Embryonic facial prominence (tissue), 1 donor: ENCODE data around the gene IRS2.

ENCODE experiments used
- DNase-seq: peaks from one replicate; pipeline ENCODE4 v3.0.0-alpha.2; 2016; ENCODE audit errors: extremely low spot score

Gene IRS2

DNA sequence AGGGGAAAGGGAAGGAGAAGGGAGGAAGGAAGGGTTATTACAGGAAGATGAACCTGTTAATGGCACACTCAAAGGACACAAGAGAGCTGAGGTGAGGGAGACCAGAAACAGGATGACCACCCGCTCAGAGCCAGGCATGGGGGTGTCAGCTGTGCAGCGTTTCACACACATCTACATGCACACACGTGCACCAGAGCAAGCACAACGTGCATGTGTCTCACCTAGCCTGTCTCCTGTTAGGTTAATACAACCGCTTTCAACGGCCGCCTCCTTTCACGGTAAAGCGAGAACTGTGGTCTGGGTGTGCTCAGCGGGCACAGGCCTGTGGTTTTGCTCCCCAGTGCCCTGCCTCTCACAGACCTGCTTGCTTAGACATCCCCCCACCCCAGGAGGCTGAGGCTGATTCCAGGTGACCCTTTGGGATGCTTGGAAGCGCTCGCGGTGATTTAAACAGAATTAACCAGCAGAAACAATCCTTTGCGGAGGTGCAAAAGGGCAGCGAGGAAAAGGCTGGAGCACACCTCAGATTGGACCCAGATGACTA is 27.4 kb downstream of the IRS2 start:
- no peak for DNase-seq

DNA sequence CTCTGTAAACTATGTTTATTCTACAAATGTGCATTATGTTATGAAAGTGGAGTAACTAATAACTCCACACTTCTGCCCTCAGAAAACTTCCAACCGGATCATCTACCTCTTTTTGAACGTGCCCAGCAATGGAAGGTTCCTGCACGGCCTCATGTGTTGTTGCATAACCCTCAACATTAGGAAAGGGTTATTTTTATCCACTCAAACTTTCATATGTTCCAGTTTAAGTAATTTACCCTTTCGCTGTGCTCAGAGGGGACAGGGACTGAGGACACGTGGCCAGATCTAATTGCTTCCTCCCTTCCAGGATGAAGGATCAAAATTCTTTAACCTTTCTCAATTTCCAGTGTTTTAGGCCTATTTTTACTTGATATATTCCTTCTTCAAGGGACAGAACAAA is 29.6 kb downstream of the IRS2 start:
- no peak for DNase-seq

DNA sequence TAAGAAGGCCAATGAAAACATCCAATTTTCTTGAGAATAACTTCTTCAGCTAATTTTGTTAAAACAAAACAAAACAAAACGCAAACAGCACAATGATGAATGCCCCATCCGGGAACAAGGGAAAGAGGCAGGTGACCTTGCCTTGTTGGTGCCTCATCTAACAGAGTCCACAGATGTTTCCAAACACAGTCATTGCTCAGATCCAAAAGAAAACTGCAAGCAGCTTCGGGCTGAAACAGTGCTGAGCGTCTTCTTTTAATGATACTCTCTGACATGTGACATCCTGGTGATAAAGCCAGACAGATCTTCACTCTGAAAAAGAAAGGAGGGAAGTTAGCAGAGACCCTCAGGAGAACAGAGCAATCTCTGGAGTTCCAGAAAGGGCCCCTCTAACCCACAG is 30.4 kb downstream of the IRS2 start:
- DNase-seq: no peak

DNA sequence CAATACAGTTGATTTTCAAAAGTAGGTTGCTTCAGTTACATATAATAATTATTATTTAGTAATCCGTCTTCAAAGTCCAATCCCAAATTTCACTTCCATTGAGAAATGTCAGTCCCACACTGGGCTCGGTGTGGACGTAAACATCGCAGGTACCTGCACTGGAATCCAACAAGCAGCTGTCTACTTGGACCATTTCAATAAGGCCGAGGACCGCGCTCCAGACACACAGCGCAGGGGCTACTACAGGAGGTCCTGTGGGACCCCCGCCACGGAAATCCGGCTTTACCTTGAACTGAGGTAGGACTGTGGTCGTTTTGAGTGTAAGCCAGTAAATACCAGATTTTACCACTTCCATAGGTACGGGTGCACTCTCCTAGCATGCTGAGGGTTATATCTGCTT is 30.8 kb downstream of the IRS2 start:
- no peak for DNase-seq

DNA sequence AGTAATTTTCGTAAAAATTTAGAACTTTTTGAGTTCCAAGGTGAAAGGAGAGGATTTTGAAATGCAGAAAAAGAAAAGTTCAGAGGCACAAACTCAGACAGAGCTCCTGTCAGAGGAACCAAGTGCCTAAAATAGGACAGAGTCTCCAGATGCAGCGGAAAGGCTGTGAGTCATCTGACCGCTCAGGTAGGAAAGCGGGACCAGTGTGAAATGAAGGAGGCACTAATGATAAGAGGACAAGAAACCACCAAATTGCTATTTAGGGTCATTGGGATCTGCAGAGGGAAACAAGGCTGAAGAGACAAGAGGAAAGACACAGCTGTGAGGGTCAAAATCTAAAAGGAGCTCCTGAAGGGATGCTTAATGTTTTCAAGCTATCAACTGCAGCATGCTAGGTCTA is 34.9 kb downstream of the IRS2 start:
- no peak for DNase-seq

DNA sequence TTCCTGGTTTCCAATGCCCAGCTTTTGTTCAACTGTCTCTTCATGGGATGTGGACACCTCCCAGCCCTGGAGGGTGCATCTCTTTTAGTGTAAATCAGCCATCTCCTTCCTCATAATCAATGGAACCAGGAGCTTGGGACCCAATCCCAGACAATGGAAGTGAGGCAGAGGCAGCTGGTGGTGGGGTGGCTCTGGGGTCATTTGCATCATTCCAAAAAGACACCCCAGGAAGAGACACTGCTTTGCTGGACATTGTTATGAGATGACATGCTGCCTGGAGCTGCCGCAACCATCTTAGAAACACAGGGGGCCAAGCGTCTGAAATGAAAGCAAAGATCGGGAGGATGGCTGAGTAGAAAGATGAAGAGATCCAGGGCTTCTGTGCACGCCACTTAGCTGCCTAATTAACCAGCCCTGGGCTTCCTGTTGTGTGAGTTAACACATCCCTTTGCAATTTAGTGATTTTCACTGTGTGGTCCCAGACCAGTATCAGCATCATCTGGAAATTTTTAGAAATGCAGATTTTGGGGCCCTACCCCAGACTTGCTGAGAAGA is 36.1 kb downstream of the IRS2 start:
- no peak for DNase-seq

DNA sequence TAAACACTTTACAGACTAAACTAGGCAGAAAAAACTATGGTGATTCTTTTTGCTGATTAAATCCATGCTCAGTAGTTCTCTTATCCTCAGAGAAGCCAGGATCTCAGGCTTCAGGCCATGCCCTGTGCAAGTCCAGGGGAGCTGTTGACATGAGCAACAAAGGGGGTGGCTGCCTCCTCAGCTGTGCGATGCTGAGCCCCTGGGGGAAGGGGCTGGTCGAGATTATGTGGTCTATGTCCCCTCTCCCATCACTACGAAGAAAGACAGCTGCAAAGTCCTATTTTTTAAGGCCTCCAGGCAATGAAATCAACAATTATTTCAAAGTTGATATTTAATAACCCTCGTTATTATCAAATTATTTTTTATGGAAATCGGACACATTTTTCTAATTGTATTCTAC is 37.0 kb downstream of the IRS2 start:
- DNase-seq: no peak

DNA sequence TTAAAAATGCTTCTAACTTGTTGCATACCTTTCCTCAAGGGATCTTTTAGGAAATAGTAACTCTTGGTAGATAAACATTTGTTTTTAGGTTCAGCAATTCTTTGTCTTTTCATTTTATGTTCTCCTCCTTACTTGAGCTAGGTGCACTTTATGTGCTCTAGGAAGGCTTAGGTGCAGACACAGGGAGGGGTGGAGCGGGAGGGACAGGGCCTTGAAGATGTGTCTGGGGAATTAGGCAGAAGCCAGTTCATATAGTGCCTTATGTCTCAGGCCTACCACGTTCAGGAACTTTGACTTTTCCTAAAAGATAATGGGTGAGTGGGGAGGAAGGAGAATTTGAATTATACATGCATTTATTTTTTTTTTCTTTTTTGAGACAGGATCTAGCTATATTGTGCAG is 37.7 kb downstream of the IRS2 start:
- no peak for DNase-seq

DNA sequence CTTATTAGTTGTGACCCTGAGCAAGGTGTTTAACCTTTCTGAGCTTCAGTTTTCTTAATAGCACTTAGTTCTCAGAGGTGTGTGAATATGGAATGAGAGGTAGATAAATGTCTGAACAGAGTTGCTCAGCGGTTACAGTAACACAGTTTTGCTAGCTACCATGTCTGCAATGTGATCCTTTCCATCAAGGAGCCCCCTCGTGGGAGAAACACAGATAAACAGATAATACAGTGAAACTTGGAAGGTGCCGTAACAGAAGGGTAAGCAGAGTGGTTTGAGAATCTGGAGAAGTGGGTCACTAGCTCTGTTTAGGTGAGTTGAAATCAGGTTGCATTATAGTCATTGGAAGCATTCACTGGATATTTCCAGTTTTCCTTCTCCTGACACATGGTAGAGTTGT is 38.9 kb downstream of the IRS2 start:
- no peak for DNase-seq

DNA sequence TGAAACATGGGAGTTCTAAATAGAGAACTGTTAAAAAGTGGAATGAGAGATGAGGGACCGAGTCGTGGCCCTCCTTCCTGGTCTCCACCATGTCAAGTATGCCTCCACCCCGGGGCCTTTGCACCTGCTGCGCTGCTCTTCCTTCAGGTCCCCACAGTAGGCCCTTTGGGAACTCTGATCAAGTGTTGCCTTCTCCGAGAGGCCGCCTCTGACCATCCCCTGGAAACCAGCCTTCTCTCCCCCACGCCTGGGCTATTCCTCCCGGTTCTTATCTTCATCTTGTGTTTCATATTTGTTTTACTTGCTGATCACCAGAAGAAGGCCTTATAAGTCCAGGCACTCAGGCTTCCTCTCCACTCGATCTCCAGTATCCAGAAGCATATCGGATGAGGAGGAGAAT is 40.0 kb downstream of the IRS2 start:
- no peak for DNase-seq

DNA sequence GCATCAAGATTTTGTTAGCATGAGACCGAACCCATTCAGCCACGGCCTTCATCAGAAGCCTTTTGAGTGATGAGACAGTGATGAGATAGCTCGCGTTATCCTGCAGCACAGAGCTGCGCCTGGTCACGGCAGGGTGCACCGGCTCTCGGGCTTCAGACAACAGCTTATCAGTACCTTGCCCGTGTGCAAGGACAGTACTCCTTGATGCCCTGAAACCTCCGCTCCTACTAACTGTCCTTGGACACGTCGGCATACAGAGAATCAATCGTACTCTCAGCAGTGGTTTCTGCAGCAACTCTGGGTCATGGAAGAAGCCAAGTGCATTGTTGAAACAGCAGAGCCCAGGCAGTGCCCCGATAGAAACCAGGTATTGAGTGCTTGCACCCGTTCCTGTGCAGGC is 40.7 kb downstream of the IRS2 start:
- DNase-seq: no peak

DNA sequence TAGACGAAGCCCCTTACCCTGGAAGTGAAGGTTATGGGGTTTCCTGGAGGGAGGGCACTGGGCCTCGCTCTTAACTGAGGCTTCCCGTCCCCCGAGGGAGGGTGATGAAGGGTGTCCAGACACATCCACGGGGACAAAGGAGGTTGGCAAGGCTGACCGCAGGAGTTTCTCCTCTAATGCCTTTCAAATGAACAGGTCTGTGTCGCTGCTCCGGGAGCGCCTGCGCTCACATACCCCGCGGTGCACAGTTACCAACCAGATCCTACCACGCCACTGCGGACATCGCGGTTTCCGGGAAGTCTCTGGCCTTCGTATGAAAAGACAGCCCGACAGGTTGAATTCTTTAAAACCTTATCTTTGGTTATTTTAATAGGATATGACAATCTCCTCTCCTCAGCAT is 41.3 kb downstream of the IRS2 start:
- DNase-seq: no peak

DNA sequence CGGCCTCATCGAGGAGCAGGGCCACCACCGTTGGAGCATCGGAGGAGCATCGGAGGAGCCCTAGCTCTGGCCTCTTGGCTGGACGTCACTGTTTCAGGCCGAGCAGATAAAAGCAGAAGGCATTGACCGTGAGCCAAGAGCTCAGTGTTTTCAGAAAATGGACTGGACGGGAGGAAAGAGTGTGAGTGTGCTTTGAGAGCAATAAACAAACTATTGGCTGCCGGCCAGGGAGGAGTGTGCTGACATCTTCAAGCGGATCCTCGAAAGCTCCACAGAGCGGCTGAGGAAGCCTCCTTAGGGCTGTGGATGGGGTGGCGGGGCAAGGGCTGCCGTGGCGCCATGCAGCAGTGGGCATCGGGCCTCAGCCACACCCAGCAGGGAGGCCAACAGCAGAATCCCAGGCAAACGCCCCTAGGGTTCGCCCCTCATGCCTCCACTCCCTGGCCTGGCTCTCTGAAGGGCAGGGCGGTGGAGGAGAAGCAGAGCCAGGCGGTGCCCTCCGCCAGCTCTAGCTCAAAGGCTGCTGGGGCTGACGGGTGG is 41.8 kb downstream of the IRS2 start:
- DNase-seq: no peak

DNA sequence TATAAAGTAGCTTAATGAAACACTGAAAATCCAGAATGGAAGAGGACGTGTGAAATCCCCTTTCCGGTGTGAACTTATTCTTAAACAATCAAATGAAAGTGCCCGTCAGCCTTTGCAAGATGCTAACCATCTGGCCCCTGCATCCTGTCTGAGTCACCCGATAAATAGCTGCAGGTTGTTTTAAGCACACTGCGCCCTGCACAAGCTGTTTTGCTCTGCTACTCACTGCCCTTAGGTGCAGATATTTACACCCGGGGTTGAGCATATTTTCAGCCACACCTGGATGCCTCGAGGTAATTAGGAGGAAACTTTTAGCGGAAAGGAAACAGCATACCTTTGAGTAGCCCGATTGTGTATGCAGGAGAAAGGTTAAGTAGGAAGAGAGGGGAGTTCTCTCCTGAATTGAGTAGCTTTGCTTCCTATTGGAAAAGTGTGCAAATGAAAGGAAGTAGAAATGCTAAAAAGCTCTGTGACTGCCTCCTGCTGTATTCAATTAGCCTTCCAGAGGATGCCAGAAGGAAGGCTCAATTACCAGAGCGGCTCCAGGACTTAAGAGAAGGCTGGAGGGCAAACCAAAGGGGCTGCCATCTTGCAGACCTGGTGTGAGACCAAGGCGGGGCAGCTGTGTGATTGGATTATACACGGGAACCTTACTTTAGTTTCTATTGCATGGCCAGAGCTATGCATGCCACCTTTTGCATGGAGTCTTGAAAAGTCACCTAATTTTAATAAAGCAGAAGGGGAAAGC is 42.5 kb downstream of the IRS2 start:
- no peak for DNase-seq

DNA sequence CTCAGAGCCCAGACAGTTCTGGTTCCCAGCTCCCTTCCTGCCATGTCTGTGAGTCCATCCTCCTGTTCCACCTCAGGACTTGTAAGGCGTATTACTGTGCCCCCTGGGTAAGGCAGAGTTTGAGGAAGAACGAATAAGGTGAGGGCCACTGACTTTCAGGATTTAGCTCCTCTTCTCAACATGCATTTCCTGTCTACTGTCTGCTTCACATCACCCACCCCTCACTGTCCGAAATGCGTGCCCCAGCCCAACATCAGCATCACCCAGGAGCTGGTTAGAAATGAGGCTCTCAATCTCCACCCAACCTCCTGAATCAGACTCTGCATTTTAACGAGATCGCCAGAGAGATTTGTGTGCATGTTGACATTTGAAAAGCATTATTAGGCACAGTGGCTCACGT is 44.4 kb downstream of the IRS2 start:
- no peak for DNase-seq

DNA sequence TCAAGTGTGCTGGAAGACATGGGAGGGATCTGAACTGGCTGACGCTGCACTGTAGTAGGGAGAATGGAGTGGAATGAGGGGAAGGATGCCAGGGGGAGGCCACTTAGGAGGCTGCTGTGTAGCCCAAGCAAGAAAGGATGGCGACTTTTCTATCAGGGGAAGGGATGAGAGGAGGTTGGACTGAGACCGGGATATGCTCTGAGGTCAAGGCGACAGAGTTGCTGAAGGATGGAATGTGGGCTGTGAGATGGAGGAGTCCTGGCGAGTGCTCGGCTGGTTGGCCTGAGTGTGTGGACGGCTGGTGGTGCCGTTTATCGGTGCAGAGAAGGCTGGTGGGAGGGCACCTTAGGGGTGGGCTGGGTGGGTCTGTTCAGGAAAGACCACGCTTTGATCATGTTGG is 45.7 kb downstream of the IRS2 start:
- no peak for DNase-seq

DNA sequence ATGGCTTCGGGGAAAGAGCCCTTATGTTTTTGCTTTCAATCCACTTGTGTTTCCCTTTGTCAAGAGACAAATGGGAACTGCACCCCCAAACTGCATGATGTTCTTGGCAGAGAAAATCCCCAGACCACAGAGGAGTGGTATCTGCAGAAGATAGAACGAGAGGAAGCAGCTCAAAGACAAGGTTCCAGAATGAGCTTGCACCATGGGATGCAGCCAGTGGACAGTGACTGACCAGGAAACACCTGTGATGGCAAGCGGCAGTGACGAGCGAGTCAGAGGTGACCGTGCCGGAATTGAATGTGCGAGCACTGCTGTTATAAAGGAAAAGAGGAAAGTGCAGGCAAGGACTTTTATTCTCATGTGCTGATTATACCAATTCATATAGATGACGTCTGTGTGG is 46.3 kb downstream of the IRS2 start:
- DNase-seq: no peak

DNA sequence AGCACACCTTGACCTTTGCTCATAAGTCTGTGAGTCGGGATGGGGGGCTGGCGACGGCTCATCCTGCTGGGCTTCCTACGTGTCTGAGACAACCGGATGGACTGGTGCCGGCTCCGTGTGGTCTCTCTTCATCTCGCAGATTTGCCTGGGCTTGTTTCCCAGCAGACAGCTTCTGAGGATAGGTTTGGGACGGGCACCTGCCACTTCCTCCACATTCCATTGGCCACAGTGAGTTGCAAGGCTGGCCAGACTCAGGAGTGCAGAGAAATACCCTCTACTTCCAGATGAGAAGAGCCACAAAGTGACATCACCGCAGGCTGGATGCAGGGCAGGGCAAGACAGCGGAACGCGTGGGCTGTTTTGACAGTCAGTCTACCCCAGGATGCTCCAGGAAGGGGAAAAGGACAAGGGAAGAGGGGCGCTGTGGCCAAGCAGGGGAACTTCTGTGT is 48.1 kb downstream of the IRS2 start:
- DNase-seq: no peak

DNA sequence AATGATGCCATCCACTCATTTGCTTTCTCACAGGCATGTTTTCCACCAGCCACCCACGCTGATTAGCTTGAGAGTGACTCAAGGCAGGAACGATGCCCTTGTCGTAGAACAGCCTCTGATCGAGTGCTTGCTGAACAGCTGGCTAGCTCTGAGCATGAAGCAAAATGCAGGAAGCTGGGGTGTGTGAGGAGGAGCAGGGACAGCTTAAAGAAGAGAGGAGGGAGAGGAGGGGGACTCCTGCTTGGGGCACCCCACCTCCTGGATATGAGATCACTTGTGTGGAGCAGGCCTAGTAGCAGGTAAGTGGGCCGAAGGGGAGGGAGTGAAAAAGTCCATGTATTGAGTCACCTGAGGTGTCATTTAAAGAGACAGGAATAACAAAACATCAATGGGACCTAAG is 48.8 kb downstream of the IRS2 start:
- no peak for DNase-seq

DNA sequence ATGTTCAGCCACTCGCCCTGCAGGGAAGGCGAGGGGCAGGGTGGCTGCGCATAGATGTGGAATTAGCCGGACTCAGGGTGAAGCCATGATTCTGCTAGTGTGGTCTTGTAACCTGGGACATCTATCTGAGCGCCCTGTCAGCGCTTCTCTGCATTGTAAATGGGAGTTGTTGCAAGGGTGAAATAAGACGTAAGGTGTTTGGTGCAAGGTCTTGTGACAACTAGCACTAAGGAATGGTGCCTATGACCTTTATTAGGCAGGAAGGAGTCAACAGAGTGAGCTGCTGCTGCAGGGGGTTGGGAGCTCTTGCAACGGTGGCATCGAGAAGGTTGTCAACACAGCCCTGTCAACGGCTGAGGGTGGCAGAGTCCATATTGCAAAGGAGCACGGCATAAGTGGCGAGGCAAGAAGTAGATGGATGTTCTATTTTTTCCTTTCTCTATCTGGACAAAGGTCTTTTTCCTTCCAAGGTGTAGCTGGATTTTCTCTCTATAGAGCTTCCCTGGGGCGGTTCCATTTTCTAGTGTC is 49.3 kb downstream of the IRS2 start:
- DNase-seq: no peak

DNA sequence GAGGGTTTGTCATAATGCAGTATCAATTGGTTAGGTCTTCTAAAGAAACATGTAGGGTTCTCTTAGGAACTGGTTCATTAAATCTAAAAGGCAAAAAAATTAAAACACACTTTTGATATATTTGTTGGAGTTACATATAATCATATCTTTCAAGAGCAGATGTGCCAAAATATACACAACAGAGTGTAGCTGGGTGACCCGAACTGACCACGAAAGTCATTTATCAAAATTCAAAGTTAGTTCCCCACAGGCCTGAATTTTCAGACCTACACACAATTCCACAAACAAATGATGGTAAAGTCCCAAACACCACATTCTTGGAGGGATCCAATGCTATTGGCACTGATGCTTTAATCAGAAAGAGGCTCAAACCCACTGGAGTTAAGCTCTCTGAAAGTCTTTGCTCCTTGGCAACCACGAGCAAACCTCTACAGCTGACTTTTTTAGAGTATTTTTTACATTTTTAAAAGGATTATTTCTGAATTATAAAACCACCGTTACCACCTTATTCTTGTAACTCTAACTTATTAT is 50.9 kb downstream of the IRS2 start:
- no peak for DNase-seq

DNA sequence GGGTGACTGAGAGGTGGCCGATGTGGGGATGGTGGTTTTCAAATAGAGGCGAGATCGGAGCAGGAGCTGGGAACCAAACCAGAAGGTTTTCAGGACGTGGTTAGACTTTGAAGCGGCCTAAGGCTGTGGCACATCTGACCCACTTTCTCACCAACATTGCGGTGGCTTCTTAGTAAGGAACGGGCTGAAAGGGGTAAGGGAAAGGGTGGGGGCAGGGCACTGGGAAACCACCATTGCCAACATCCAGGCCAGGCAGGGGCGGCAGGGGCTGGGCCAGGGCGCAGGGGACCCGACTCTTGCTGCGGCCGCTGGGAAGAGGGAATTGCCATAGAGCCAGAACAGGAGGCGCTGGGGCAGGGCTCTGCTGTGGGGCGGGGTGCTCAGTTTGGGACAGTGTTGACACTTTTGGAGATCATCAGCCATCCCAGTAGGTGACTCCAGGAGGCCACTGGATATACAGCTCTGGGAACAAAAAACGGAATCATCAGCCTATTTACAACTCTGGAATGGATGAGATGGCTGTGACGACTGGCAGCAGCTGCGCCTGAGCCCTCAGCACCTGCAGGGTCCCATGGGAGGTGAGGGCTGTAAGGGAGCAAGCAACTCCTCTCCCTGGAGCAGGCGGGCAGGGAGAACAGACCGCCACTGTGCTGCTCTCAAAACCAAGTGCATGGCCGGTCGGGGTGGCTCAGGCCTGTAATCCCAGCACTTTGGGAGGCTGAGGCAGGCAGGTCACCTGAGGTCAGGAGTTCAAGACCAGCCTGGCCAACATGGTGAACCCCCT is 52.2 kb downstream of the IRS2 start:
- no peak for DNase-seq
